SK-N-SH (cell line): ENCODE results near the gene PLCB3.

ENCODE experiments used
- CTCF ChIP-seq: fragments of 200-600 bp; sonication (generic); IDR thresholded peaks from 2 replicates; pipeline ENCODE4 v1.6.1; 2017; ENCODE audit warnings: antibody characterized with exemption, mild to moderate bottlenecking, moderate library complexity
- EP300 ChIP-seq, 2 experiments: IDR thresholded peaks; 2 replicates each; pipeline versions ENCODE4 v1.4.0 to v1.6.1; 2012; ENCODE audit warnings: borderline replicate concordance in 1 of 2, low read depth in 1 of 2, low read length in 1 of 2
- EZH2phosphoT487 ChIP-seq: fragments of 200-600 bp; sonication (generic); IDR thresholded peaks from 2 replicates; pipeline ENCODE4 v1.6.1; 2017; ENCODE audit warnings: low read depth, mixed run types, mild to moderate bottlenecking, antibody characterized with exemption, moderate library complexity, borderline replicate concordance
- FOSL2 ChIP-seq: IDR thresholded peaks from 2 replicates; pipeline ENCODE4 v1.4.0; 2012; ENCODE audit warnings: low read depth, mild to moderate bottlenecking, moderate library complexity, borderline replicate concordance
- GABPA ChIP-seq: IDR thresholded peaks from 2 replicates; pipeline ENCODE4 v1.4.0; 2012; ENCODE audit warnings: low read depth, mild to moderate bottlenecking
- MAX ChIP-seq: IDR thresholded peaks from 2 replicates; pipeline ENCODE4 v1.4.0; 2012; ENCODE audit warnings: low read depth
- MXI1 ChIP-seq: IDR thresholded peaks from 2 replicates; pipeline ENCODE4 v1.6.1; 2012; ENCODE audit warnings: mild to moderate bottlenecking, low read depth, low read length, improper control_type of control experiment
- POLR2AphosphoS5 ChIP-seq: IDR thresholded peaks from 2 replicates; pipeline ENCODE4 v1.6.1; 2012; ENCODE audit warnings: low read depth, low read length
- RFX5 ChIP-seq: IDR thresholded peaks from 2 replicates; pipeline ENCODE4 v1.6.1; 2012; ENCODE audit warnings: mild to moderate bottlenecking, improper control_type of control experiment, low read length
- TEAD4 ChIP-seq: IDR thresholded peaks from 2 replicates; pipeline ENCODE4 v1.4.0; 2012; ENCODE audit warnings: mild to moderate bottlenecking, borderline replicate concordance; ENCODE audit not compliant: insufficient read depth
- USF1 ChIP-seq: IDR thresholded peaks from 2 replicates; pipeline ENCODE4 v1.4.0; 2012; ENCODE audit warnings: low read depth, borderline replicate concordance

- TF ChIP-seq GABPA (peak; percentile 38), CTCF (no peak), EZH2phosphoT487 (no peak), USF1 (no peak), TEAD4 (no peak), POLR2AphosphoS5 (peak; percentile 68), RFX5 (peak; percentile 46; the same call in 1 of the 2 replicates), EP300 (IDR thresholded peaks at IDR 0.05; ENCODE audit: borderline replicate concordance in 1 of 2, low read depth in 1 of 2, low read length in 1 of 2) (no peak), MAX (no peak), FOSL2 (no peak), MXI1 (peak; percentile 81)
Measured at GRCh38 chr11:64284048-64284961, 33.0 kb downstream of the PLCB3 start, which contains the start of gene BAD.
